ENCODE measurements around the gene FAM200C.

FAM200C gene

DNA sequence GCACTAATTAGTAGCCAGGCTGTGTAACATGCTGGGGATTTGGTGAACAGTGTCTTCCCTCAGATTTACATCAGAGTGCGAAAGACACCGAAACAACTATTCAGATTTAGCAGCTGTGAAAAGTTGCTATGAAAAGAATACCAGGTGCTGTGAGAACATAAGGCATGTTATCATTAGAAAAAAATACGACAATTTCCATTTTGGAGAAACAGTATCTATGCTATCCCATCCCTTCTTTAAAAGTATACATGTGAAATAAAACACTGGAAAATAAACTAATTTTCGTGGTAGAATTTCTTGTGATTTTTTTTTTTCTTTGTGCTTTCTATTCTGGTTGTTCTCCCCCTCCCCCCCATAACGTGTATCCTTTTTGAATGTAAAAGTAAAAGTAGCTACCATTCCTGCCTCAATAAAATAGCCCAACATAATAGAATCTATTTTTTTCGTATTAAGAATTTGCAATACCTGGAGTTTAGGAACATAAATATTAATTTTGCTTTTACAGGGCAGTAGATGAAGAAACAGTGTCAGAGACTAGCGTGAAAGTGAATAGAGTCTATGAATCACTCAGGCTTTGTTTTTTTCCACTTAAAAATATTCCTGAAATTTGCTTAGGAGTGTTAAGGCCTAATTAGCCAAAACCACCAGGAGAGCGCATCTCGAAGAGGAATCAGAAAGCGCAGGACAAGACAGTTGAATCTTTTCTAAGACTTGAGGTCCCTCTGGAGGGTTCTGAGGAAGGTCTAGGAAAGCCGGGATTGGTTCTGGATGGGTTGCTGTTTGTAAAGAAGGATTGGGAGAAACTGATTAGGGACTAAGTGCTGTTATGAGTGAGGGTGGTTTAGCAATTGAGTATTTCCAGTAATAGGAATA, 19.8 kb upstream of the FAM200C start:
- TF ChIP-seq, protein P1, sequence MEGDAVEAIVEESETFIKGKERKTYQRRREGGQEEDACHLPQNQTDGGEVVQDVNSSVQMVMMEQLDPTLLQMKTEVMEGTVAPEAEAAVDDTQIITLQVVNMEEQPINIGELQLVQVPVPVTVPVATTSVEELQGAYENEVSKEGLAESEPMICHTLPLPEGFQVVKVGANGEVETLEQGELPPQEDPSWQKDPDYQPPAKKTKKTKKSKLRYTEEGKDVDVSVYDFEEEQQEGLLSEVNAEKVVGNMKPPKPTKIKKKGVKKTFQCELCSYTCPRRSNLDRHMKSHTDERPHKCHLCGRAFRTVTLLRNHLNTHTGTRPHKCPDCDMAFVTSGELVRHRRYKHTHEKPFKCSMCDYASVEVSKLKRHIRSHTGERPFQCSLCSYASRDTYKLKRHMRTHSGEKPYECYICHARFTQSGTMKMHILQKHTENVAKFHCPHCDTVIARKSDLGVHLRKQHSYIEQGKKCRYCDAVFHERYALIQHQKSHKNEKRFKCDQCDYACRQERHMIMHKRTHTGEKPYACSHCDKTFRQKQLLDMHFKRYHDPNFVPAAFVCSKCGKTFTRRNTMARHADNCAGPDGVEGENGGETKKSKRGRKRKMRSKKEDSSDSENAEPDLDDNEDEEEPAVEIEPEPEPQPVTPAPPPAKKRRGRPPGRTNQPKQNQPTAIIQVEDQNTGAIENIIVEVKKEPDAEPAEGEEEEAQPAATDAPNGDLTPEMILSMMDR (IDR thresholded peaks at IDR 0.05; ENCODE audit: extremely low read depth, missing control alignments): no peak
- no peak for DNase-seq (ENCODE audit: low spot score)

DNA sequence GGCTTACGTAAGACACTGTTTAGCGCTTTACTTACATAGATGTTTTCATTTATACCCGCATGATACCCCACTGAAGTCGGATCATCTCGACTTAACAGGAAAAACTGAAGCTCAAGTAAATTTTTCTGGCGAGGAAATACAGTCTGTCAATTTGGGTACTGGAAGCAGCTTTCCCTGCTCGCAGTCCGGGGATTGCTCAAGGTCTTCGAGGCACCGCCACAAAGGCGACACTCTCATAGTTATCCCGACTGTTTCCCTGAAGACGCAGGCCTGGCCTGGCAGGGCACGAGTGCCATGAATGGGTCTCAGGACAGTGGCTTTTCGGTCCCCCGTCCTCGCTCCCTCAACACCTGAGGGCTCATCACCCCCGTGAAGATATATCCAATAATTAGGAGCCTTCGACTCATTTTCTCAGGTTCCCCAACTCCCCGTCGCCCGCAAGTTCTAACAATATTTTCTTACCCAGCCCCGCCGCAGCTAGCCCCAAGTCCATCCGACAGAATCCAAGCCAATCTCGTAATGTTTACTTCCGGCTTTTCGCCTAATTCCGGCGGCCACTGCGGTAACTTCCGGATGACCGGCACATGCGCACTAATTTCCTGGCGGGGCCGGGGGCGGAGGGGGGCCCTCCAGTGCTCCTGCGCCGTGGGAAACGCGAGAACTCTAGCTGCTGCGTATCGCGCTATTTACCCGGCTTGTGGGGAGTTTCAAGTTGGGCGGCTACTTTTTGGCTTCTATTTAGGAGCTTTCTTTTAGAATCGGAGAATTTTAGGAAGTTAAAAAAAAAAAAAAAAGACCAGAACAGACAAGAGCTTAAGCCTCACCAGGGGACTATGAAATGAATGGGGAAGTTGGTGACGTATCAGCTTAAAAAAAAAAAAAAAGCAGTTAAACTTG, 19.0 kb upstream of the FAM200C start, which contains the start of gene SLU7:
TSS of gene SLU7 (minus strand) at position 521 of the 897 bp plus-strand sequence. CDS start 3,787 bp downstream, outside the sequence.
- TF ChIP-seq, protein P1 (IDR thresholded peaks at IDR 0.05; ENCODE audit: extremely low read depth, missing control alignments): no peak
- peak; percentile 90 for DNase-seq (ENCODE audit: low spot score)

DNA sequence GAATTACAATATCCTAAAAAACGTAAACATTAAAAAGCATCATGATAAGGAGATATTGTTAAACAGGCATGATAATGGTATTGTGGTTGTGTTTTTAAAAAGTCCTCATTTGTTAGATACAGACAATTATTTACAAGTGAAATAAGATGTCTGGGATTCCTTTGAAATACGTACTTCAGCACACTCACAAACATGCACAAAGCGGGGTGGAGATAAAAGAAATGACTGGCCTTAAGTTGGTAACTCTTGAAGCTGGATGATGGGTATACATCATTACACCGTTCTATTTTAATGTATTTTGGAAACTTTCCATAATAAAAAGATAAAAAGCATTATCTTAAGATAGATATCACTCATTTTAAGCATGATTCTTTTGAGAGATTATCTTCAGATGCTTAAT, 1.0 kb downstream of the FAM200C start:
- no peak for DNase-seq (ENCODE audit: low spot score)
- TF ChIP-seq, protein P1 (IDR thresholded peaks at IDR 0.05; ENCODE audit: extremely low read depth, missing control alignments): no peak

DNA sequence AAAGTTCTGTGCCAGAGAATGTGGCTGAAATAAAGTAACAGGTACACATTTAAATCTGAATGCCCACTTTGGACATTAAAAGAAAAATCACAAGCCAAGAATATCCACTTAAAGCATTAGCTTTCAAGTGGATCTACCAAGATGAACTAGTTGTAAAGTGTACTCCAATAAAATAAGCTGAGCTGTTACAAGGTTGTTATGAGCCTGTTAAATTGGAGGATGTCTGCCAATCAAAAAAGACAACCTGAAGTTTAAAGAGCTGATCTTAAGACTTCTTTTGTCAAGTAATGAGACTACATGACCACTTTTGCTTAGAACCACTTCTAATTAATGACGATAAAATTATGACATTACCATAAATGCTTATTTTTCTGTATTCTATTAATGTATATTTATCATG, 2.4 kb downstream of the FAM200C start:
- TF ChIP-seq, protein P1 (IDR thresholded peaks at IDR 0.05; ENCODE audit: extremely low read depth, missing control alignments): no peak
- DNase-seq (ENCODE audit: low spot score): no peak

DNA sequence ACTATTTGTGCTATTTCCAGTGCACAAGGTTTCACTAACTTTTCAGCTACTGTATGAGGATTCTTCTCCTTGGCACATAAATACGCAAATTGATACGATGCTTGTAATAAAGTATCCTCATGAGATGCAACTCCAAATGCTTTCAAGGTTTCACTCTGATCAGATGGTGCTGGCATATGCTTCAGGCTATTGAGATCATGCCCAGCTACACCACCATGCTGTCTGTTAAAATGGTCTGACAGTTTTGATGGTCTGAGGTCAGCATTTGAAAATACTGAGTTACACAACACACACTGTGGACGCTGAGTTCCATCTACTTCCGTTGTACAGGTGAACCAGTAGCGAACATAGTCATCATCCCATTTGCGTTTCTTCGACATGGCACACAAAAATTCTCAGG, 4.7 kb downstream of the FAM200C start:
- TF ChIP-seq, protein P1 (IDR thresholded peaks at IDR 0.05; ENCODE audit: extremely low read depth, missing control alignments): no peak
- no peak for DNase-seq (ENCODE audit: low spot score)

DNA sequence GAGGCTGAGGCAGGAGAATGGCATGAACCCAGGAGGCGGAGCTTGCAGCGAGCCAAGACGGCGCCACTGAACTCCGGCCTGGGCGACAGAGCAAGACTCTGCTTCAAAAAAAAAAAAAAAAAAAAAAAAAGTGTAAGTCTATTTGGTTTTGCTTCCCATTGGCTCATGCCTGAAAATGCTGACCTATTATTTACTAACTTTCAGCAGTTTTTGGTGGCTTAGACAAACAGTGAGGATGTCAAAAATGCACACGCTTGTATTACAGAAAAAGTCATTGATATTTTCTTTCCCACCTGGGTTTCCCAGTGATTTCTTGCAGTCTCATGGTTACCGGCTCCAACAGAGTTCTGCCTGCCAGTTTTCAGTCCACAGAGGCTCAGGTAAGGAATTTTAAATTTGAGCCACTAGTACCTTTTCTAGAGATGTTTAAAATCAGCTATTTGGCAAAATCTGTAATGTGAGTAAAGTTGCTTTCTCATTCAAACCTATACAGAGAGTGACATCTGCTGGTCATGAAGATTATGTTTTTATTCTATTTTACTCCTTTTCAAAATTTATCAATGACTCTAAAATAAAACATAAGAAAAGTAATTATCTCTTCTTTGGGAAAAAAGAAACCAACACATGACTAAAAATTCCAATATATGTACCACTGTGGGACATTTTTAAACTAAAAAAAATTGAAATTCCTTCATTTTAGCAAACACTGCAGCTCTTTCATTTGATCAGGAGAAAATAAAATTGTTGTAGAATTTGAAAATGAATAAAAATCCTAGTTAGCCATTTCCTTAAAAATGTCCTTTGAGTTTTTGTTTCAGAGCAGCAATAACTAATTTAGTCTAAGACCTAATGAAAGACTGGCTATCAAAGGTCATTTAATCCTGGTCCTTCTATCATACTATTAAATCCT, 8.8 kb downstream of the FAM200C start:
- DNase-seq (ENCODE audit: low spot score): no peak
- TF ChIP-seq, protein P1 (IDR thresholded peaks at IDR 0.05; ENCODE audit: extremely low read depth, missing control alignments): no peak

Measured in GM20000 (cell line).